ENCODE data around the gene SNX30.

GRCh38 chr9:112717661-112718331 lies 32.8 kb upstream of the SNX30 start, which contains the start of gene INIP:
- no peak for TF ChIP-seq EZH2 (IDR thresholded peaks at IDR 0.05; ENCODE audit: insufficient read depth, poor library complexity, severe bottlenecking)
- TF ChIP-seq EZH2phosphoT487 (IDR thresholded peaks at IDR 0.05; ENCODE audit: insufficient read depth, low read depth), result no peak
